Measurements from ENCODE around the gene RAB36.

Gene RAB36

DNA sequence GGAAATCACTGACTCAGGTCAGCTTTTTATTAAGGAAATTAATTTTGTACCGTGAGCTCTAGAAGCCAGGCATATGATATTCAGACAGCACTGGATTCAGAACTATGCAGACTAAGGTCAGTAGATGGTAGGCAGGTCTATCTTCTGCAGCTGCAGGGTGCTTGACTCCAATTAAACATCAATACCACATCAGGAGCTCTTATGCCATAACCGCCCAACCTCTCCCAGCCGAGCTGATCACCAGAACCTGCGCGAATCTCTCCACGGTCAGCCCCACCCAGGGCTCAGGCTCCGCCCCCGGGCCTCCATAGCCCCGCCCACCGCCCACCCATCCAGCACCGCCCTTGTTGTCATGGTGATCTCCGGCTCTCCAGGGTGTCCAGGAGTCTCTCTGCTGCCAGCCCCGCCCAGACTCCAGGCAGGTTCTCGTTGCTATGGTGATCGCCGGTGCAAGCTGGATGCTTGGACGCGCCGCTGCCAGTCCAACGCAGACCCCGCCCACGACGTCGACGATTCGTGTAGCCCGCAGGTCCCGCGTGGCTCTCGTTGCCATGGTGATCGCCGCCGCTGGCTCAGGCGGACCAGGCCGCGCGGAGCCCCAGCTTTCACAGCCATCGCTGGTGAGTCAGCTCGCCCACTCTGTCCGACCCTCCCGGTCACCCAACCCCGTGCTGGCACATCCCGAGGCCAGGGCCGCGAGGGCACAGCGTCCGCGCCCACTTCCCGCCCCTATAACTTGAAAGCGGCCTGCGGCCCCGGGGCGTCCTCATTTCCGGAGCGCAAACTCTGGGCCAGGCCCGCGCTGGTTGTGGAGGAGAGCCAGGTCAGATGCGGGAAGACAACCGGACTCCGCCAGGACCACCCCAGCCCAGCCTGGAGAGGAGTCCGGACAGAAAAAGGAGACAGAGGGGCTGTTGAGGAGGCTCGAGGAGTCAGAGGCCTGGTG is at the start of gene RAB36:
Gene RAB36, plus strand, starts transcription at position 546 of the 946 bp plus-strand sequence. CDS start 1,140 bp downstream, outside the sequence.
- peak within 1 kb of the TSS; percentile 51 for H3K27ac ChIP-seq

GRCh38 chr22:23095733-23096342 is 49.4 kb upstream of the RAB36 start:
- no peak for TF ChIP-seq ZFX (IDR thresholded peaks at IDR 0.05; ENCODE audit: borderline replicate concordance)
- TF ChIP-seq, protein P1, sequence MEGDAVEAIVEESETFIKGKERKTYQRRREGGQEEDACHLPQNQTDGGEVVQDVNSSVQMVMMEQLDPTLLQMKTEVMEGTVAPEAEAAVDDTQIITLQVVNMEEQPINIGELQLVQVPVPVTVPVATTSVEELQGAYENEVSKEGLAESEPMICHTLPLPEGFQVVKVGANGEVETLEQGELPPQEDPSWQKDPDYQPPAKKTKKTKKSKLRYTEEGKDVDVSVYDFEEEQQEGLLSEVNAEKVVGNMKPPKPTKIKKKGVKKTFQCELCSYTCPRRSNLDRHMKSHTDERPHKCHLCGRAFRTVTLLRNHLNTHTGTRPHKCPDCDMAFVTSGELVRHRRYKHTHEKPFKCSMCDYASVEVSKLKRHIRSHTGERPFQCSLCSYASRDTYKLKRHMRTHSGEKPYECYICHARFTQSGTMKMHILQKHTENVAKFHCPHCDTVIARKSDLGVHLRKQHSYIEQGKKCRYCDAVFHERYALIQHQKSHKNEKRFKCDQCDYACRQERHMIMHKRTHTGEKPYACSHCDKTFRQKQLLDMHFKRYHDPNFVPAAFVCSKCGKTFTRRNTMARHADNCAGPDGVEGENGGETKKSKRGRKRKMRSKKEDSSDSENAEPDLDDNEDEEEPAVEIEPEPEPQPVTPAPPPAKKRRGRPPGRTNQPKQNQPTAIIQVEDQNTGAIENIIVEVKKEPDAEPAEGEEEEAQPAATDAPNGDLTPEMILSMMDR (IDR thresholded peaks at IDR 0.05): no peak

More for the DNA sequence above, at the start of gene RAB36:
- TF ChIP-seq ZFX (IDR thresholded peaks at IDR 0.05; ENCODE audit: borderline replicate concordance): no peak
- TF ChIP-seq, protein P1 (IDR thresholded peaks at IDR 0.05): no peak

GRCh38 chr22:23097412-23098229 is 47.7 kb upstream of the RAB36 start:
- no peak overlapping the region for H3K27ac ChIP-seq
- TF ChIP-seq ZFX (IDR thresholded peaks at IDR 0.05; ENCODE audit: borderline replicate concordance): no peak
- TF ChIP-seq, protein P1 (IDR thresholded peaks at IDR 0.05): no peak

More at GRCh38 chr22:23095733-23096342, 49.4 kb upstream of the RAB36 start:
- H3K27ac ChIP-seq: no peak overlapping the region

DNA sequence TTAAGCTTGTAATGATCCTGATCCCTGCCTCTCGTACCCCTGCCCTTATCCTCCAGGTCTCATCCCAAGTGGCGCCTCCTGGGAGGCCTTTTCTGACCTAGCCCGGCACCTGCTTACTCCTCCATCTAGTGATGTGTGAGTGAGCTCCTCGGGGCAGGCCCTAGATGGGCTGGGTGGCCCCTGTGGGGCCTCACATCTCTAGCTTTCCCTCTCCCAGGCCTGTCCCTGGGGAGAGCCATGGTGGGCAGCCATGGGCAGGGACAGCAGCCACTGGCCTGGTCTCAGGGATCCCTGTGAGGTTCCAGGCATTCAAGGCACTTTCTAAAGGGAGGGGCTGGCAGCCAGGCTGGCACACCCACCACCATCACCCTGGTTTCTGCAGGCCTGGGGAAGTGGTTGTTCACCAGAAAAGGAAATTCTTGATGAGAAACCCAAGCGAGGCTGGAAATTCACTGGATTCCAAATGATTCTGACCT is 47.0 kb upstream of the RAB36 start:
- no peak for TF ChIP-seq ZFX (IDR thresholded peaks at IDR 0.05; ENCODE audit: borderline replicate concordance)
- TF ChIP-seq, protein P1 (IDR thresholded peaks at IDR 0.05): no peak
- no peak overlapping the region for H3K27ac ChIP-seq

DNA sequence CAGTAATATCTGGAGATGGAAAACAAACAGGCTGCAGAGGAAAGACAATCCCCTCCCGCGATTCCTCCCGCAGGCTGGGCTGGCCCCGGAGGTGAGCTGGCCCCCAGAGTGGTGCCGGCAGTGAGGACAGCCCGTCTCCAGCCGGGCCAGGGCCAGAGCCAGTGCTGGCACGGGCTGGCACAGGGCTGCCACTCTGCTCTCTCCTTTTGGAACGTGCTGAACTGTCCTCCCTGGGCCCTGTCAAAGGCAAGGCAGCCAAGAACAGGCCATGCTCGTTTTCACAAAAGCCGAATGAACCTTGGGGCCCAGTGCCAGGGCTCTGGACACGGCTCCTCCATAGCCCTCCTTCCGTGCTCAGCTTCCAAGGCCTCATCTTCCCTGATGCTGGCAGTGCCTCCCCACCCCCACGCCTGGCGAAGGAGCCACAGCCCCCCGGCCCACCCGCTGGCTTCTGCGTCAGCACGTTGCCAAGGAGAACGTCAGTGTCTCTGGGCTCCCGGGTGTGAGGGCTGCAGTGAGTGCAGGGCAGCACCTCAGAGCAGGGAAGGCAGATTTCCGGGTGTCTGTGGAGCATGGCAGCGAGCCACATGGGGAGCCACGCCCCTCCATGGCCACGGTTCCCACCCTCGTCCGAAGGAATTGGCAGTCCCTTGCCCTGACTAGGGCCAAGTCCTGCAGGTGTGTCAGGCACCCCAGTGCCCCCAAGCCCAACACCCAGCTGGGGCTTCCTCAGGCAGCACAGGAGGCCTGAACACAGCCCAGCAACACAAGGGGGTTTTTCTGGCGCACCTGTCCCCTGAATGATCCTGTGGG is 46.4 kb upstream of the RAB36 start:
- H3K27ac ChIP-seq: no peak overlapping the region
- TF ChIP-seq, protein P1 (IDR thresholded peaks at IDR 0.05): no peak
- TF ChIP-seq ZFX (IDR thresholded peaks at IDR 0.05; ENCODE audit: borderline replicate concordance): no peak

DNA sequence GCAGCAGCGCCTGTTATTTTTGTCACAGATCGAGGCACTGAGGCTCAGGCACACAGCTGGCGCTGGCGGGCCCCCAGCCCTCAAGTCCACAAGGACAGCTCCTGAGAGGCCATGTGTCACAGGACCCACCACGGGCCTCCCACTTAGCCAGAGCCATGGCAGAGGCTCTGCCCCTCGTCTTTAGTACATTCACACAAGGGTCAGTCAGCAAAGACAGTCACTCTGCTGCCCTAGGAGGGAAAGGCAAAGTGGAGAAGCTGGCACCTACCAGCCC is 45.8 kb upstream of the RAB36 start:
- TF ChIP-seq ZFX (IDR thresholded peaks at IDR 0.05; ENCODE audit: borderline replicate concordance): no peak
- TF ChIP-seq, protein P1 (IDR thresholded peaks at IDR 0.05): no peak
- no peak overlapping the region for H3K27ac ChIP-seq
